ENCODE results near the gene SLC35D3.

DNA sequence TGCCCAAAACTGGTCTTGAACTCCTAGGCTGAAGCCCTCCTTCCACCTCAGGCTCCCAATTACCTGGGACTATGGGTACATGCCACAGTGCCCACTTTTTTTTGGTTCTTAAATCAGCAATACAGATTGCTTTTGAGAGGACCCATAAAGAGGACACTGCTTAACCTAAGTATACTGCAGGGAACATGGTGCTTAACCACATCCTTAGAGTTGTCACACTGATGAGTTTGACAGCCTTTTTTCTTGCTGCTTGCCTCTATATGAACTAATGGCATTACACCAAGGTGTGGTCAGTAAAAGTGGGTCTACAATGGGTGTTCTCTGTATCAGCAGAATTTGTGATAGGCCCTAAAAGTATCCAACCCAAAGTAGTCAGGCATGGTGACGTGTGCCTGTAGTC, 7.2 kb upstream of the SLC35D3 start:
- TF ChIP-seq POLR2A (IDR thresholded peaks at IDR 0.05), result no peak
- TF ChIP-seq, protein P1, sequence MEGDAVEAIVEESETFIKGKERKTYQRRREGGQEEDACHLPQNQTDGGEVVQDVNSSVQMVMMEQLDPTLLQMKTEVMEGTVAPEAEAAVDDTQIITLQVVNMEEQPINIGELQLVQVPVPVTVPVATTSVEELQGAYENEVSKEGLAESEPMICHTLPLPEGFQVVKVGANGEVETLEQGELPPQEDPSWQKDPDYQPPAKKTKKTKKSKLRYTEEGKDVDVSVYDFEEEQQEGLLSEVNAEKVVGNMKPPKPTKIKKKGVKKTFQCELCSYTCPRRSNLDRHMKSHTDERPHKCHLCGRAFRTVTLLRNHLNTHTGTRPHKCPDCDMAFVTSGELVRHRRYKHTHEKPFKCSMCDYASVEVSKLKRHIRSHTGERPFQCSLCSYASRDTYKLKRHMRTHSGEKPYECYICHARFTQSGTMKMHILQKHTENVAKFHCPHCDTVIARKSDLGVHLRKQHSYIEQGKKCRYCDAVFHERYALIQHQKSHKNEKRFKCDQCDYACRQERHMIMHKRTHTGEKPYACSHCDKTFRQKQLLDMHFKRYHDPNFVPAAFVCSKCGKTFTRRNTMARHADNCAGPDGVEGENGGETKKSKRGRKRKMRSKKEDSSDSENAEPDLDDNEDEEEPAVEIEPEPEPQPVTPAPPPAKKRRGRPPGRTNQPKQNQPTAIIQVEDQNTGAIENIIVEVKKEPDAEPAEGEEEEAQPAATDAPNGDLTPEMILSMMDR (IDR thresholded peaks at IDR 0.05), result no peak
- no peak for TF ChIP-seq EP300 (IDR thresholded peaks at IDR 0.05)
